SK-N-SH (cell line): ENCODE results near the gene TFAP2B. TPM values are rescaled to one million over a fixed set of nuclear protein-coding genes. Genes with fewer than 3 reads are reported as not detected.

Source experiments
- CTCF ChIA-PET: fragments of 300-600, 350-600 bp; formaldehyde crosslinking; extraction: SDS; loops from one replicate; lab custom pipeline; 2021; lab: Yijun Ruan, JAX
- POLR2A ChIA-PET: fragments of 350-600 bp; sonication (Branson Sonifier 250); formaldehyde crosslinking; extraction: SDS; loops from one replicate; lab custom pipeline; 2020; ENCODE audit warnings: antibody characterized with exemption, inconsistent platforms; lab: Yijun Ruan, JAX
- DNase-seq: peaks from one replicate; pipeline ENCODE4 v3.0.0; 2012
- H2AFZ ChIP-seq: fragments of 200-600 bp; sonication (generic); 2 replicates; pipeline ENCODE4 v1.8.1; 2016; ENCODE audit warnings: antibody characterized with exemption, mild to moderate bottlenecking, low read depth
- H3F3A ChIP-seq: fragments of 200-600 bp; sonication (generic); replicated peaks from 2 replicates; pipeline ENCODE3; 2016; ENCODE audit warnings: antibody characterized with exemption, mild to moderate bottlenecking; ENCODE audit not compliant: insufficient read depth
- H3K27ac ChIP-seq, 2 experiments: fragments of 200-500 bp in 1 of 2; fragments of 200-600 bp in 1 of 2; sonication (Bioruptor generic) in 1 of 2; sonication (generic), shearing (Covaris generic) in 1 of 2; 2 replicates each; pipeline versions ENCODE4 v1.5.1 to v1.6.1; 2014 to 2016; ENCODE audit warnings: low read depth in 2 of 2, inconsistent platforms in 1 of 2, low read length in 1 of 2, mild to moderate bottlenecking in 1 of 2, mixed read lengths in 1 of 2
- H3K27me3 ChIP-seq: fragments of 200-600 bp; sonication (generic), shearing (Covaris generic); 2 replicates; pipeline ENCODE4 v1.6.1; 2016; ENCODE audit warnings: mixed run types; ENCODE audit not compliant: insufficient read depth
- H3K36me3 ChIP-seq, 2 experiments: fragments of 200-500 bp in 1 of 2; fragments of 200-600 bp in 1 of 2; sonication (Bioruptor generic) in 1 of 2; sonication (generic) in 1 of 2; replicated peaks in 1 of 2; 2 replicates each; pipeline versions ENCODE3 to v1.5.1; 2014 to 2016; ENCODE audit warnings: low read length in 1 of 2, mild to moderate bottlenecking in 1 of 2; ENCODE audit not compliant: insufficient read depth in 2 of 2, control insufficient read depth in 1 of 2
- H3K4me1 ChIP-seq, 2 experiments: fragments of 200-500 bp in 1 of 2; fragments of 200-600 bp in 1 of 2; sonication (Bioruptor generic) in 1 of 2; sonication (generic), shearing (Covaris generic) in 1 of 2; 2 replicates each; pipeline versions ENCODE4 v1.5.1 to v1.6.1; 2014 to 2016; ENCODE audit warnings: low read depth in 1 of 2, low read length in 1 of 2, mixed run types in 1 of 2; ENCODE audit not compliant: insufficient read depth in 2 of 2, control insufficient read depth in 1 of 2
- H3K4me2 ChIP-seq: fragments of 200-600 bp; sonication (generic), shearing (Covaris generic); 2 replicates; pipeline ENCODE4 v1.6.1; 2017; ENCODE audit warnings: mixed run types
- H3K4me3 ChIP-seq, 2 experiments: fragments of 200-500 bp in 1 of 2; fragments of 200-600 bp in 1 of 2; sonication (Bioruptor generic) in 1 of 2; sonication (generic), shearing (Covaris generic) in 1 of 2; 2 replicates each; pipeline versions ENCODE4 v1.5.1 to v1.8.1; 2014 to 2016; ENCODE audit warnings: low read depth in 2 of 2, inconsistent platforms in 1 of 2, low read length in 1 of 2, mild to moderate bottlenecking in 1 of 2, mixed read lengths in 1 of 2, moderate library complexity in 1 of 2
- H3K79me2 ChIP-seq: fragments of 200-600 bp; sonication (generic); 2 replicates; pipeline ENCODE4 v1.8.1; 2017; ENCODE audit warnings: mild to moderate bottlenecking; ENCODE audit not compliant: insufficient read depth
- H3K9ac ChIP-seq: fragments of 200-600 bp; sonication (generic); 2 replicates; pipeline ENCODE4 v1.6.1; 2017; ENCODE audit warnings: mixed run types
- H3K9me2 ChIP-seq: fragments of 200-600 bp; sonication (generic); 2 replicates; pipeline ENCODE4 v1.6.1; 2017; ENCODE audit warnings: mixed run types
- H3K9me3 ChIP-seq: fragments of 200-600 bp; sonication (generic); 2 replicates; pipeline ENCODE4 v1.6.1; 2017; ENCODE audit warnings: mixed run types, mild to moderate bottlenecking, moderate library complexity
- H4K20me1 ChIP-seq: fragments of 200-600 bp; sonication (generic); 2 replicates; pipeline ENCODE4 v1.6.1; 2017; ENCODE audit warnings: mild to moderate bottlenecking, mixed run types; ENCODE audit not compliant: insufficient read depth
- ELF1 ChIP-seq: IDR thresholded peaks from 2 replicates; pipeline ENCODE4 v1.4.0; 2012
- EP300 ChIP-seq, 2 experiments: IDR thresholded peaks; 2 replicates each; pipeline versions ENCODE4 v1.4.0 to v1.6.1; 2012; ENCODE audit warnings: borderline replicate concordance in 1 of 2, low read depth in 1 of 2, low read length in 1 of 2
- EZH2phosphoT487 ChIP-seq: fragments of 200-600 bp; sonication (generic); IDR thresholded peaks from 2 replicates; pipeline ENCODE4 v1.6.1; 2017; ENCODE audit warnings: low read depth, mixed run types, mild to moderate bottlenecking, antibody characterized with exemption, moderate library complexity, borderline replicate concordance
- FOSL2 ChIP-seq: IDR thresholded peaks from 2 replicates; pipeline ENCODE4 v1.4.0; 2012; ENCODE audit warnings: low read depth, mild to moderate bottlenecking, moderate library complexity, borderline replicate concordance
- FOXJ3 ChIP-seq: sonication (generic); formaldehyde crosslinking; IDR thresholded peaks from 2 replicates; pipeline ENCODE4 v1.5.1; 2020; ENCODE audit warnings: mild to moderate bottlenecking, missing genetic modification reagents
- FOXM1 ChIP-seq: IDR thresholded peaks from 2 replicates; pipeline ENCODE4 v1.4.0; 2012; ENCODE audit warnings: low read depth, mild to moderate bottlenecking
- GABPA ChIP-seq: IDR thresholded peaks from 2 replicates; pipeline ENCODE4 v1.4.0; 2012; ENCODE audit warnings: low read depth, mild to moderate bottlenecking
- JUND ChIP-seq: IDR thresholded peaks from 2 replicates; pipeline ENCODE4 v1.4.0; 2012
- MAX ChIP-seq: IDR thresholded peaks from 2 replicates; pipeline ENCODE4 v1.4.0; 2012; ENCODE audit warnings: low read depth
- MEF2A ChIP-seq: IDR thresholded peaks from 2 replicates; pipeline ENCODE4 v1.4.0; 2012; ENCODE audit warnings: low read depth, borderline replicate concordance
- NFIC ChIP-seq: IDR thresholded peaks from 2 replicates; pipeline ENCODE4 v1.4.0; 2012; ENCODE audit warnings: borderline replicate concordance
- NRF1 ChIP-seq: IDR thresholded peaks from 2 replicates; pipeline ENCODE4 v1.6.1; 2012; ENCODE audit warnings: low read depth, mild to moderate bottlenecking, low read length
- POLR2AphosphoS5 ChIP-seq: IDR thresholded peaks from 2 replicates; pipeline ENCODE4 v1.6.1; 2012; ENCODE audit warnings: low read depth, low read length
- RAD21 ChIP-seq: IDR thresholded peaks from 2 replicates; pipeline ENCODE4 v1.6.1; 2012; ENCODE audit warnings: mild to moderate bottlenecking, low read length
- RCOR1 ChIP-seq: fragments of 150-350 bp; IDR thresholded peaks from 2 replicates; pipeline ENCODE4 v1.6.1; 2017; ENCODE audit warnings: antibody characterized with exemption, low read length
- RXRA ChIP-seq: IDR thresholded peaks from 2 replicates; pipeline ENCODE4 v1.4.0; 2012; ENCODE audit warnings: low read depth, mild to moderate bottlenecking, borderline replicate concordance
- SMC3 ChIP-seq: IDR thresholded peaks from 2 replicates; pipeline ENCODE4 v1.6.1; 2012; ENCODE audit warnings: low read depth, low read length, improper control_type of control experiment
- TAF1 ChIP-seq: IDR thresholded peaks from 2 replicates; pipeline ENCODE4 v1.6.1; 2012; ENCODE audit warnings: low read depth, mild to moderate bottlenecking, low read length, moderate library complexity, borderline replicate concordance
- TCF12 ChIP-seq: IDR thresholded peaks from 2 replicates; pipeline ENCODE4 v1.4.0; 2012
- TEAD4 ChIP-seq: IDR thresholded peaks from 2 replicates; pipeline ENCODE4 v1.4.0; 2012; ENCODE audit warnings: mild to moderate bottlenecking, borderline replicate concordance; ENCODE audit not compliant: insufficient read depth
- USF2 ChIP-seq: fragments of 150-350 bp; IDR thresholded peaks from 2 replicates; pipeline ENCODE4 v1.6.1; 2017; ENCODE audit warnings: antibody characterized with exemption, low read length, low read depth, borderline replicate concordance
- WGBS: methylation state at CpG from one replicate; pipeline ENCODE4 v1.1.6; 2017; ENCODE audit warnings: low lambda C conversion rate; 5-methylcytosine and 5-hydroxymethylcytosine counted together
- polyA plus RNA-seq, 3 experiments: library from polyadenylated mRNA; depleted of rRNA; stranded (reverse); fragments of >200 nt; gene quantifications; 2 replicates each; pipeline ENCODE4 v1.2.3, GENCODE V29; 2012
- TF ChIP-seq, protein P1 (sequence below): IDR thresholded peaks from 2 replicates; pipeline ENCODE4 v1.4.0; 2012; ENCODE audit warnings: low read depth, borderline replicate concordance
- TF ChIP-seq, protein P2 (sequence below): IDR thresholded peaks from 2 replicates; pipeline ENCODE4 v1.6.1; 2012; ENCODE audit warnings: mild to moderate bottlenecking, low read depth, low read length, moderate library complexity
- TF ChIP-seq, protein P3 (sequence below): IDR thresholded peaks from 2 replicates; pipeline ENCODE4 v1.4.0; 2012; ENCODE audit warnings: low read depth, borderline replicate concordance
- TF ChIP-seq, protein P4 (sequence below): fragments of 200-600 bp; sonication (generic); IDR thresholded peaks from 2 replicates; pipeline ENCODE4 v1.6.1; 2017; ENCODE audit warnings: antibody characterized with exemption, mild to moderate bottlenecking, moderate library complexity

The TFAP2B gene
- polyA plus RNA-seq (2012; rRNA removed) = 1.1 and 2.9 TPM in 2 replicates
- 2.4 and 4.5 TPM in 2 replicates for polyA plus RNA-seq (2012; cell fraction: cytosol; rRNA removed)
- 3.5 and 6.8 TPM in 2 replicates for polyA plus RNA-seq (2012; cell fraction: nucleus; rRNA removed)

GRCh38 chr6:50818673-50819072 is at the start of gene TFAP2B:
TSS of gene TFAP2B (plus strand) at chr6:50818871. CDS start at chr6:50818892, 21 bp downstream.
- Histone ChIP-seq H3K36me3 (peaks cover 0 to 2% of the 10 kb centered on the region in 2 experiments), H3K4me3 (peak within 1 kb of the TSS; percentile 47 to 52), H3K4me2 (peak within 1 kb of the TSS; percentile 65; the same call in 1 of the 2 replicates), H4K20me1 (no peaks in the 10 kb centered on the region; the same call in 1 of the 2 replicates), H3K9me3 (no peaks in the 10 kb centered on the region), H3K79me2 (no peaks in the 10 kb centered on the region), H3K9ac (no peak within 1 kb of the TSS), H3K27me3 (peaks cover 62% of the 10 kb centered on the region), H2AFZ (peak within 1 kb of the TSS; percentile 56), H3K27ac (peak within 1 kb of the TSS in 1 of 2 experiments; percentile 99; a peak in 2 of 4 replicates), H3F3A (no peaks in the 10 kb centered on the region), H3K4me1 (peaks cover 0 to 3% of the 10 kb centered on the region in 2 experiments; a peak in 1 of 4 replicates), H3K9me2 (no peaks in the 10 kb centered on the region)
- ChIA-PET POLR2A (interaction anchor here (0.7 to 6.6 kb wide), 10 partner anchors 12 to 1198 kb away, joined by 3 to 57 read pairs (median 6); no protein-coding TSS in a partner anchor), CTCF (interaction anchor here (0.7 to 1.2 kb wide), 8 partner anchors 9 to 1705 kb away, joined by 3 to 5 read pairs (median 3); no protein-coding TSS in a partner anchor)
- DNase-seq = peak; percentile 82
- WGBS = 3% methylated on average over 7 of the region's 7 CpGs
- TF ChIP-seq FOXM1 (no peak), MAX (no peak), TCF12 (no peak), GABPA (no peak), TEAD4 (no peak), USF2 (no peak), EP300 (IDR thresholded peaks at IDR 0.05; ENCODE audit: borderline replicate concordance in 1 of 2, low read depth in 1 of 2, low read length in 1 of 2) (peak in 1 of 2 experiments; percentile 38; a peak in 1 of 4 replicates), FOSL2 (no peak), SMC3 (no peak), NRF1 (no peak), NFIC (no peak), RCOR1 (peak; percentile 67; the same call in 1 of the 2 replicates), RAD21 (no peak), JUND (no peak), RXRA (no peak), FOXJ3 (CRISPR knock-in tag) (no peak), TAF1 (peak; percentile 68), EZH2phosphoT487 (no peak), MEF2A (no peak), ELF1 (no peak), POLR2AphosphoS5 (no peak)
- TF ChIP-seq, protein P1, sequence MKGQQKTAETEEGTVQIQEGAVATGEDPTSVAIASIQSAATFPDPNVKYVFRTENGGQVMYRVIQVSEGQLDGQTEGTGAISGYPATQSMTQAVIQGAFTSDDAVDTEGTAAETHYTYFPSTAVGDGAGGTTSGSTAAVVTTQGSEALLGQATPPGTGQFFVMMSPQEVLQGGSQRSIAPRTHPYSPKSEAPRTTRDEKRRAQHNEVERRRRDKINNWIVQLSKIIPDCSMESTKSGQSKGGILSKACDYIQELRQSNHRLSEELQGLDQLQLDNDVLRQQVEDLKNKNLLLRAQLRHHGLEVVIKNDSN = no peak
- TF ChIP-seq, protein P2, sequence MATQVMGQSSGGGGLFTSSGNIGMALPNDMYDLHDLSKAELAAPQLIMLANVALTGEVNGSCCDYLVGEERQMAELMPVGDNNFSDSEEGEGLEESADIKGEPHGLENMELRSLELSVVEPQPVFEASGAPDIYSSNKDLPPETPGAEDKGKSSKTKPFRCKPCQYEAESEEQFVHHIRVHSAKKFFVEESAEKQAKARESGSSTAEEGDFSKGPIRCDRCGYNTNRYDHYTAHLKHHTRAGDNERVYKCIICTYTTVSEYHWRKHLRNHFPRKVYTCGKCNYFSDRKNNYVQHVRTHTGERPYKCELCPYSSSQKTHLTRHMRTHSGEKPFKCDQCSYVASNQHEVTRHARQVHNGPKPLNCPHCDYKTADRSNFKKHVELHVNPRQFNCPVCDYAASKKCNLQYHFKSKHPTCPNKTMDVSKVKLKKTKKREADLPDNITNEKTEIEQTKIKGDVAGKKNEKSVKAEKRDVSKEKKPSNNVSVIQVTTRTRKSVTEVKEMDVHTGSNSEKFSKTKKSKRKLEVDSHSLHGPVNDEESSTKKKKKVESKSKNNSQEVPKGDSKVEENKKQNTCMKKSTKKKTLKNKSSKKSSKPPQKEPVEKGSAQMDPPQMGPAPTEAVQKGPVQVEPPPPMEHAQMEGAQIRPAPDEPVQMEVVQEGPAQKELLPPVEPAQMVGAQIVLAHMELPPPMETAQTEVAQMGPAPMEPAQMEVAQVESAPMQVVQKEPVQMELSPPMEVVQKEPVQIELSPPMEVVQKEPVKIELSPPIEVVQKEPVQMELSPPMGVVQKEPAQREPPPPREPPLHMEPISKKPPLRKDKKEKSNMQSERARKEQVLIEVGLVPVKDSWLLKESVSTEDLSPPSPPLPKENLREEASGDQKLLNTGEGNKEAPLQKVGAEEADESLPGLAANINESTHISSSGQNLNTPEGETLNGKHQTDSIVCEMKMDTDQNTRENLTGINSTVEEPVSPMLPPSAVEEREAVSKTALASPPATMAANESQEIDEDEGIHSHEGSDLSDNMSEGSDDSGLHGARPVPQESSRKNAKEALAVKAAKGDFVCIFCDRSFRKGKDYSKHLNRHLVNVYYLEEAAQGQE = no peak
- TF ChIP-seq, protein P3, sequence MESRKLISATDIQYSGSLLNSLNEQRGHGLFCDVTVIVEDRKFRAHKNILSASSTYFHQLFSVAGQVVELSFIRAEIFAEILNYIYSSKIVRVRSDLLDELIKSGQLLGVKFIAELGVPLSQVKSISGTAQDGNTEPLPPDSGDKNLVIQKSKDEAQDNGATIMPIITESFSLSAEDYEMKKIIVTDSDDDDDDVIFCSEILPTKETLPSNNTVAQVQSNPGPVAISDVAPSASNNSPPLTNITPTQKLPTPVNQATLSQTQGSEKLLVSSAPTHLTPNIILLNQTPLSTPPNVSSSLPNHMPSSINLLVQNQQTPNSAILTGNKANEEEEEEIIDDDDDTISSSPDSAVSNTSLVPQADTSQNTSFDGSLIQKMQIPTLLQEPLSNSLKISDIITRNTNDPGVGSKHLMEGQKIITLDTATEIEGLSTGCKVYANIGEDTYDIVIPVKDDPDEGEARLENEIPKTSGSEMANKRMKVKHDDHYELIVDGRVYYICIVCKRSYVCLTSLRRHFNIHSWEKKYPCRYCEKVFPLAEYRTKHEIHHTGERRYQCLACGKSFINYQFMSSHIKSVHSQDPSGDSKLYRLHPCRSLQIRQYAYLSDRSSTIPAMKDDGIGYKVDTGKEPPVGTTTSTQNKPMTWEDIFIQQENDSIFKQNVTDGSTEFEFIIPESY = no peak
- TF ChIP-seq, protein P4, sequence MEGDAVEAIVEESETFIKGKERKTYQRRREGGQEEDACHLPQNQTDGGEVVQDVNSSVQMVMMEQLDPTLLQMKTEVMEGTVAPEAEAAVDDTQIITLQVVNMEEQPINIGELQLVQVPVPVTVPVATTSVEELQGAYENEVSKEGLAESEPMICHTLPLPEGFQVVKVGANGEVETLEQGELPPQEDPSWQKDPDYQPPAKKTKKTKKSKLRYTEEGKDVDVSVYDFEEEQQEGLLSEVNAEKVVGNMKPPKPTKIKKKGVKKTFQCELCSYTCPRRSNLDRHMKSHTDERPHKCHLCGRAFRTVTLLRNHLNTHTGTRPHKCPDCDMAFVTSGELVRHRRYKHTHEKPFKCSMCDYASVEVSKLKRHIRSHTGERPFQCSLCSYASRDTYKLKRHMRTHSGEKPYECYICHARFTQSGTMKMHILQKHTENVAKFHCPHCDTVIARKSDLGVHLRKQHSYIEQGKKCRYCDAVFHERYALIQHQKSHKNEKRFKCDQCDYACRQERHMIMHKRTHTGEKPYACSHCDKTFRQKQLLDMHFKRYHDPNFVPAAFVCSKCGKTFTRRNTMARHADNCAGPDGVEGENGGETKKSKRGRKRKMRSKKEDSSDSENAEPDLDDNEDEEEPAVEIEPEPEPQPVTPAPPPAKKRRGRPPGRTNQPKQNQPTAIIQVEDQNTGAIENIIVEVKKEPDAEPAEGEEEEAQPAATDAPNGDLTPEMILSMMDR = no peak
